Fibroblast of mammary gland (primary cell): Measurements from ENCODE around the gene KCTD1.

Experiments
- DNase-seq: peaks from one replicate; pipeline ENCODE4 v3.0.0-alpha.2; 2010; ENCODE audit warnings: low read depth
- H3K4me3 ChIP-seq: 2 replicates; pipeline ENCODE4 v1.5.1; 2011; ENCODE audit warnings: low read depth, mild to moderate bottlenecking, low read length, moderate library complexity; ENCODE audit not compliant: control insufficient read depth
- TF ChIP-seq, protein P1 (sequence below): conservative IDR thresholded peaks from 2 replicates; pipeline ENCODE4 v1.5.1; 2011; ENCODE audit warnings: low read depth, low read length, inconsistent platforms; ENCODE audit not compliant: control insufficient read depth, insufficient read depth

The KCTD1 gene

DNA sequence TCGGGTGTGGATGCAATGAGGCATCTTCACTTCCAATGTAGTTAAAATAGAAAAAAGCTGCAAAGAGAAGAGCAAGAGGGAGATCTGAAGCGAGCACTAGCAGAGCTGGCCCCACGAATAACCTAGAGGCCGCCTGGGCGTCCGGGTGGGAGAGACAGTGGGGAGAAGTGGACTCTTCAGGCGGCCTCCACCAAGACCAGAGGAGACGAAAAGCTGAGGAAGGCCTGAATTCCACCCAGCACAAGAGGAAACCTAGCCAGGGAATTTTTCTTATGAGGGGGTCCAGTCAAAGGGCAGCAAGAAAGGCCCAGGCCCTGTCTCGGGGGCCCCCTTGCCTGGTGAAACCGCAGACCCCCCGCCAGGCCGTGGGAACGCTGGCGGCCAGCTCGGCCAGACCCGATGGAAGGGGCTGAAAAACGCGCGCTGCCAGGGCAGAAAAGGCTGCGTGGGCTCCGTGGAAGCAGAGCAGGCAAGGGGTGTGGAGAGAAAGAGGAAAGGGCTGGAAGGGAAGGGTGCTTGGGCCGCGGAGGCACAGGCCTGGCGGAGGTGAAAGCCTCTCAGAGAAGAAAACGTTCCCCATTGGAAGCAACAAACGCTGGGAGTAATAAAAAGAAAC, 69.2 kb downstream of the KCTD1 start:
- TF ChIP-seq, protein P1, sequence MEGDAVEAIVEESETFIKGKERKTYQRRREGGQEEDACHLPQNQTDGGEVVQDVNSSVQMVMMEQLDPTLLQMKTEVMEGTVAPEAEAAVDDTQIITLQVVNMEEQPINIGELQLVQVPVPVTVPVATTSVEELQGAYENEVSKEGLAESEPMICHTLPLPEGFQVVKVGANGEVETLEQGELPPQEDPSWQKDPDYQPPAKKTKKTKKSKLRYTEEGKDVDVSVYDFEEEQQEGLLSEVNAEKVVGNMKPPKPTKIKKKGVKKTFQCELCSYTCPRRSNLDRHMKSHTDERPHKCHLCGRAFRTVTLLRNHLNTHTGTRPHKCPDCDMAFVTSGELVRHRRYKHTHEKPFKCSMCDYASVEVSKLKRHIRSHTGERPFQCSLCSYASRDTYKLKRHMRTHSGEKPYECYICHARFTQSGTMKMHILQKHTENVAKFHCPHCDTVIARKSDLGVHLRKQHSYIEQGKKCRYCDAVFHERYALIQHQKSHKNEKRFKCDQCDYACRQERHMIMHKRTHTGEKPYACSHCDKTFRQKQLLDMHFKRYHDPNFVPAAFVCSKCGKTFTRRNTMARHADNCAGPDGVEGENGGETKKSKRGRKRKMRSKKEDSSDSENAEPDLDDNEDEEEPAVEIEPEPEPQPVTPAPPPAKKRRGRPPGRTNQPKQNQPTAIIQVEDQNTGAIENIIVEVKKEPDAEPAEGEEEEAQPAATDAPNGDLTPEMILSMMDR: no peak
- DNase-seq: no peak
- no peak overlapping the region for H3K4me3 ChIP-seq

DNA sequence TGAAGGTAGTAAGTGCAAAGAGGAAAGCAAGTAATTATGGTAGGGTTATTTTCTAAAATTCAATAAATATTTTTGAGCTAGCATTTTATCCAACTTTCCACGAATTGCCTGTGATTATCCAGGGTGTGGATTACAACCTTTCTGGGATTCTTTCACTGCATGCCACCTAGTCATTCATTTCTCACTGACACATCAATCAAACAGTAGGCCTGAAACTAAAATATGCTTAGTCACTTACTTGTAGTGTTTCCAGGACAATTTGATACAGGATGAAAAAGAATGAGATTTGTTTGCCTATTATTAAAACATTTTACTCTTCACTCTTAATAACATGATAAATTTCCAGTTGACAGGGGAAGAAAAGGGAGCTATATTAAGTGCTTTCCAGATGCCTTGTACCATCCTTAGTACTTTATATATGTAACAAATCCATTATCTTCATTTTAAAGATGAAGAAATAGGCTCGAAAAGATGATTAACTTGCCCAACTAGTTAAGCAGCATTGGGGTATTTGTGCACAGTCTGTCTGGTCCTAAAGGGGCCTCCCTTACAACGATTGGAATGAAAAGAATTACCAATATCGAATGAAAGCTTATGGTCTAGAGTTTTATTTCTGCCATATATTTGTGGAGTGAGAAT, 70.4 kb downstream of the KCTD1 start:
- no peak overlapping the region for H3K4me3 ChIP-seq
- TF ChIP-seq, protein P1: no peak
- DNase-seq: no peak

DNA sequence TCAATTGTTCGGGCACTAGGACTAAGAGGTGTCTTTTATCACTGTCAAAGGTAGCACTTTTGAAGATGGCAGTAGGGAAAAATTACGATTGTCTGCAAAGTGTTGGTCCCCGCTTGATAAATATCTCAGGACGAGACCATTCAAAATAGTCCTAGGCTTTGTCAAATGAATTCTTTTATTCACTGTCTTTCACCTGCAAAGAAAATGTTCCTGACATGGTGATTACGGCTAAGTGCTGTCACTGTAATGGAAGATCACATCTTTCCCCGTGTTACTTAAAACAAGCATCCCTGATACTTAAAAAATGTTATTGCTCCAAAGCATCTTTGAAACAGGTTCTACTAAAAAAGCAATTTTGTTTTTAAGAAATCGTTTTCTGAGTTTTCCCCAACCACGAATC, 71.7 kb downstream of the KCTD1 start:
- DNase-seq: no peak
- H3K4me3 ChIP-seq: no peak overlapping the region
- TF ChIP-seq, protein P1: no peak

GRCh38 chr18:26474542-26474941, 73.8 kb downstream of the KCTD1 start:
- TF ChIP-seq, protein P1: no peak
- H3K4me3 ChIP-seq: no peak overlapping the region
- no peak for DNase-seq

- H3K4me3 ChIP-seq: no peak overlapping the region
- TF ChIP-seq, protein P1: no peak
- no peak for DNase-seq
Observed at GRCh38 chr18:26473672-26474071, 74.7 kb downstream of the KCTD1 start.

- TF ChIP-seq, protein P1: no peak
- DNase-seq: no peak
- H3K4me3 ChIP-seq: no peak overlapping the region
Observed at GRCh38 chr18:26471826-26472225, 76.5 kb downstream of the KCTD1 start.
